IPS-15b (cell line): Measurements from ENCODE around the gene AUTS2.

Experiments
- H3K27me3 ChIP-seq: one replicate; pipeline ENCODE4 v1.6.1; 2013; ENCODE audit warnings: low read length; ENCODE audit not compliant: control insufficient read depth, insufficient read depth
- H3K36me3 ChIP-seq: one replicate; pipeline ENCODE4 v1.6.1; 2013; ENCODE audit warnings: low read length; ENCODE audit not compliant: control insufficient read depth, insufficient read depth
- H3K4me1 ChIP-seq: one replicate; pipeline ENCODE4 v1.6.1; 2013; ENCODE audit warnings: mild to moderate bottlenecking, low read length; ENCODE audit not compliant: control insufficient read depth, insufficient read depth
- H3K4me3 ChIP-seq: one replicate; pipeline ENCODE4 v1.5.1; 2013; ENCODE audit warnings: low read depth, low read length
- H3K9ac ChIP-seq: one replicate; pipeline ENCODE4 v1.6.1; 2013; ENCODE audit warnings: low read depth, mild to moderate bottlenecking, low read length
- H3K9me3 ChIP-seq: one replicate; pipeline ENCODE4 v1.6.1; 2013; ENCODE audit warnings: mild to moderate bottlenecking, low read length; ENCODE audit not compliant: control insufficient read depth, insufficient read depth

Gene AUTS2

GRCh38 chr7:70618020-70618551 is 1019.8 kb downstream of the AUTS2 start:
- no peaks in the 10 kb centered on the region for H3K27me3 ChIP-seq
- no peak overlapping the region for H3K4me3 ChIP-seq
- peaks cover 15% of the 10 kb centered on the region for H3K4me1 ChIP-seq
- no peak overlapping the region for H3K9ac ChIP-seq
- no peaks in the 10 kb centered on the region for H3K9me3 ChIP-seq
- no peaks in the 10 kb centered on the region for H3K36me3 ChIP-seq

GRCh38 chr7:70619130-70619529 is 1020.9 kb downstream of the AUTS2 start:
- Histone ChIP-seq H3K4me3 (no peak overlapping the region), H3K36me3 (no peaks in the 10 kb centered on the region), H3K27me3 (no peaks in the 10 kb centered on the region), H3K9me3 (no peaks in the 10 kb centered on the region), H3K9ac (no peak overlapping the region), H3K4me1 (peaks cover 15% of the 10 kb centered on the region)

DNA sequence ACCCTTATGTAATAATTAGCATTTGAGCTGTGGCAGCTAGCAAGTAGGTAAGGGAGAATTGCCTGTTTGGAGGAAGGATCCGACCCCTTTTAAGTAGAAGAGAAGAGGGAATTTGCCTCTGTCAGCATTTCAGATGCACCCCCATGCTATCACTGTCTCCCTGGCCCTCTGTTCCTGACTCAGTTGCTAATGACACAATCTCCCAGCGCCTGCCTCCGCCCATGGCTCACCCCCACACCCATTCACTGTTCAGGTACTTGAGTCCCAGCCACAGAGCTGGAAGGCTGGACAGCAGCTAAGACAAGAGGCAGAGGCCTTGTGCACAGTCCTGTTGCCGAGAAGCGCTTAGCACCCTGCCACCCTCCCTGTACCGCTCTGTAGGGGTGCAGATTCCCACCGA is 1021.4 kb downstream of the AUTS2 start:
- Histone ChIP-seq H3K4me1 (peaks cover 13% of the 10 kb centered on the region), H3K9ac (peak overlapping the region; percentile 28), H3K9me3 (no peaks in the 10 kb centered on the region), H3K27me3 (no peaks in the 10 kb centered on the region), H3K36me3 (no peaks in the 10 kb centered on the region), H3K4me3 (no peak overlapping the region)

GRCh38 chr7:70620333-70621055 is 1022.2 kb downstream of the AUTS2 start:
- H3K9ac ChIP-seq, result no peak overlapping the region
- no peak overlapping the region for H3K4me3 ChIP-seq
- no peaks in the 10 kb centered on the region for H3K27me3 ChIP-seq
- no peaks in the 10 kb centered on the region for H3K9me3 ChIP-seq
- H3K36me3 ChIP-seq, result no peaks in the 10 kb centered on the region
- H3K4me1 ChIP-seq, result peaks cover 13% of the 10 kb centered on the region

DNA sequence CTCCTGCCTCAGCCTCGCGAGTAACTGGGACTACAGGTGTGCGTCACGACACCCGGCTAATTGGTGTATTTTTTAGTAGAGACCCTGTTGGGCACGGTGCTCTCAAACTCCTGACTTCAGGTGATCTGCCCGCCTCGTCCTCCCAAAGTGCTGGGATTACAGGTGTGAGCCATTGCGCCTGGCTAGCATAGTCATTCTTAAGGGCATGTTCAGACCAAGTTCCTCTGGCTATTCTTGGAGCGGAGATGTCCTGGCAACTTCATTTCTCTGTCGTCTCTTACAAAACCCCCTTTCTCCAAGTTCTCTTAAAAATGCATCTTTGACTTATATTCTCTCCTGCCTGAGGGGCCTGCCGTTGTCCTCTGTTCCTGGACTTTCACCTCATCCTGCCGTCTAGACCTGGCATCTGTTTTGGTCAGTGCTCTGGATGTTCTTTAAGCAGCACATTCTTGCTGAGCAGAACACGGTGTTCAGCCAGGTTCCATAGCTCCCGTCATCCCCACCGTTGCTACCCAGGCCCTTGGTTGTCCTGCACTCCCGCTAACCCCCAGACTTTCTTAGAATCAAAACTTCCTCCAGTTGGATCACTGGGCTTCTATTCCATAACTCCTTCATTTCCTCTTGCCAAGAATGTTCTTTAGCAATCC is 1023.8 kb downstream of the AUTS2 start:
- Histone ChIP-seq H3K9me3 (no peaks in the 10 kb centered on the region), H3K9ac (no peak overlapping the region), H3K36me3 (no peaks in the 10 kb centered on the region), H3K4me3 (no peak overlapping the region), H3K4me1 (peaks cover 13% of the 10 kb centered on the region), H3K27me3 (no peaks in the 10 kb centered on the region)

- H3K36me3 ChIP-seq, result no peaks in the 10 kb centered on the region
- H3K4me1 ChIP-seq, result peaks cover 13% of the 10 kb centered on the region
- H3K9ac ChIP-seq, result no peak overlapping the region
- no peaks in the 10 kb centered on the region for H3K27me3 ChIP-seq
- no peaks in the 10 kb centered on the region for H3K9me3 ChIP-seq
- H3K4me3 ChIP-seq, result no peak overlapping the region
Measured at GRCh38 chr7:70622936-70623335, 1024.7 kb downstream of the AUTS2 start.

- Histone ChIP-seq H3K27me3 (no peaks in the 10 kb centered on the region), H3K9me3 (no peaks in the 10 kb centered on the region), H3K9ac (no peak overlapping the region), H3K4me3 (no peak overlapping the region), H3K4me1 (peaks cover 6% of the 10 kb centered on the region), H3K36me3 (no peaks in the 10 kb centered on the region)
Measured at GRCh38 chr7:70624500-70625103, 1026.3 kb downstream of the AUTS2 start.

- Histone ChIP-seq H3K36me3 (no peaks in the 10 kb centered on the region), H3K4me1 (peaks cover 8% of the 10 kb centered on the region), H3K27me3 (peaks cover 3% of the 10 kb centered on the region)
Measured at GRCh38 chr7:70627461-70627860, 1029.2 kb downstream of the AUTS2 start.

GRCh38 chr7:70630440-70630817 is 1032.2 kb downstream of the AUTS2 start:
- no peaks in the 10 kb centered on the region for H3K36me3 ChIP-seq
- H3K9me3 ChIP-seq, result no peaks in the 10 kb centered on the region
- no peak overlapping the region for H3K9ac ChIP-seq
- no peak overlapping the region for H3K4me3 ChIP-seq
- peaks cover 8% of the 10 kb centered on the region for H3K27me3 ChIP-seq
- H3K4me1 ChIP-seq, result peaks cover 10% of the 10 kb centered on the region

More at GRCh38 chr7:70627461-70627860, 1029.2 kb downstream of the AUTS2 start:
- Histone ChIP-seq H3K4me3 (no peak overlapping the region), H3K9ac (no peak overlapping the region), H3K9me3 (no peaks in the 10 kb centered on the region)

GRCh38 chr7:70630818-70631457 is 1032.7 kb downstream of the AUTS2 start:
- H3K36me3 ChIP-seq, result no peaks in the 10 kb centered on the region
- no peaks in the 10 kb centered on the region for H3K9me3 ChIP-seq
- H3K4me3 ChIP-seq, result no peak overlapping the region
- no peak overlapping the region for H3K9ac ChIP-seq
- peaks cover 8% of the 10 kb centered on the region for H3K27me3 ChIP-seq
- peaks cover 10% of the 10 kb centered on the region for H3K4me1 ChIP-seq

DNA sequence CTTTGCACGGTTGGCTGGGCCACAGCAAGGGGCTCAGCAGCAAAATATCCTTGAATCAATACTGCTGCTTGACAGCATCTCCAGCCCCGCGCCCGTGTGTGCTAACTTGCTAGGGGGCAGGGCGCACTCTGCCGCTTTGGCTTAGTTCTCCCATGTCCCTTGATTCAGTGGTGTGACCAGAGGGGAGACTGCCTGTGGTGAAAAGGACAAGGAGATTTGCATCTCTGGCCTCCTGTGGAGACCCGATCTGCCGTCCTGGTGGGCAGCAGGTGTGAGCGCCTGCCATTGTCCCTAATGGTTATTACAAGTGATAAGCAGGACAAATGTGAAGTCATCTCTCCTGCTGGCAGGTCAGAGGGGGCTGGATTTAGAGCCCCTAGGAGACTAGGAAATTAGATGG is 1033.4 kb downstream of the AUTS2 start:
- peaks cover 8% of the 10 kb centered on the region for H3K27me3 ChIP-seq
- no peaks in the 10 kb centered on the region for H3K36me3 ChIP-seq
- H3K4me3 ChIP-seq, result no peak overlapping the region
- H3K4me1 ChIP-seq, result peaks cover 10% of the 10 kb centered on the region
- no peak overlapping the region for H3K9ac ChIP-seq
- no peaks in the 10 kb centered on the region for H3K9me3 ChIP-seq
